ENCODE measurements around the gene ADAD1. TPM values are rescaled to one million over a fixed set of nuclear protein-coding genes. Genes with fewer than 3 reads are reported as not detected.

The ADAD1 gene
- total RNA-seq, 1 experiment from 2014 or later, result not detected

DNA sequence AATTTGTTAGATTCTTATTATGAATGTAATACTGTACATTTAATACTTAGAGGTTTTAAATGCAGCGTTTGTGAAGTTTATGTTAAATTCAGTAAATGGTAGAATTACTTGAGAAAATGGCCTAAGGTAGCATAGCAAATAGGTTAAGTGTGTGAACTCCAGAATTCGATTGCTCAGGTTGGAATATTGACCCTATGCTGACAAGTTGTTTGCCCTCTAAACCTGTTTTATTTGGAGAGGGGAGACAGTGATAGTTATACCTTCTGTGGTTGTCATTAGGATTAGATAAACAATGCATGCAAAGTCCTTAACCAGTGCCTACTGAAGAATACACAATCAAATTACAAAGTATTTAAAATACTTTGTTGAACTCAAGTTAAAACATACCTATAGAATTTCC lies 5.4 kb downstream of the ADAD1 start:
- Histone ChIP-seq H3K79me2 (ENCODE audit: insufficient read depth, low read length) (no peaks in the 10 kb centered on the region), H4K91ac (ENCODE audit: insufficient read length, low read depth, low read length) (no peak overlapping the region), H2BK5ac (ENCODE audit: insufficient read length, low read length) (no peak overlapping the region), H3K4me1 (ENCODE audit: insufficient read depth, low read length) (no peaks in the 10 kb centered on the region), H3K56ac (ENCODE audit: insufficient read length, low read depth, low read length) (no peak overlapping the region), H4K8ac (replicated peaks; ENCODE audit: insufficient read length, low read depth, low read length) (no peak overlapping the region), H2BK12ac (ENCODE audit: insufficient read length, low read depth, low read length) (no peak overlapping the region), H3K9me3 (ENCODE audit: control insufficient read depth, low read depth, low read length) (no peaks in the 10 kb centered on the region), H3K9ac (ENCODE audit: extremely low read depth, insufficient read length, low read length) (no peak overlapping the region), H3K4ac (ENCODE audit: low read depth, low read length) (no peak overlapping the region), H3K23me2 (ENCODE audit: insufficient read length, low read depth, low read length, poor library complexity, severe bottlenecking) (no peaks in the 10 kb centered on the region), H2BK120ac (ENCODE audit: low read depth, low read length, poor library complexity, severe bottlenecking) (no peak overlapping the region), H2AK5ac (ENCODE audit: insufficient read length, low read length) (no peak overlapping the region), H2AFZ (ENCODE audit: low read length) (no peak overlapping the region), H3K23ac (ENCODE audit: insufficient read length, low read depth, low read length) (no peak overlapping the region), H3K27me3 (ENCODE audit: insufficient read depth, low read length) (no peaks in the 10 kb centered on the region), H3T11ph (ENCODE audit: low read length) (no peak overlapping the region), H2BK15ac (ENCODE audit: low read depth, low read length) (no peak overlapping the region), H3K18ac (ENCODE audit: insufficient read length, low read depth, low read length) (no peak overlapping the region), H3K27ac (ENCODE audit: insufficient read length, low read depth, low read length) (no peak overlapping the region), H4K5ac (ENCODE audit: insufficient read length, low read depth, low read length) (no peak overlapping the region), H3K14ac (ENCODE audit: insufficient read depth, low read length) (no peak overlapping the region), H3K4me2 (ENCODE audit: insufficient read depth, insufficient read length, low read length) (no peak overlapping the region), H4K20me1 (ENCODE audit: control insufficient read depth, insufficient read depth, insufficient read length) (no peaks in the 10 kb centered on the region), H2BK20ac (ENCODE audit: low read depth, low read length, poor library complexity, severe bottlenecking) (no peak overlapping the region), H3K79me1 (ENCODE audit: insufficient read depth, low read depth, low read length, poor library complexity, severe bottlenecking) (no peaks in the 10 kb centered on the region)
- Mint-ChIP-seq H3K4me1 (no peaks in the 10 kb centered on the region), H3K27ac (no peak overlapping the region), H3K27me3 (ENCODE audit: low read depth) (no peaks in the 10 kb centered on the region), H3K36me3 (ENCODE audit: insufficient read depth in 1 of 3, low read depth in 3 of 3) (peaks cover 0 to 10% (median 0%) of the 10 kb centered on the region in 3 experiments; a peak in 2 of 7 replicates), H3K9me3 (peaks cover 14 to 17% of the 10 kb centered on the region in 2 experiments; a peak in 4 of 5 replicates), H3K4me3 (no peak overlapping the region)
- no peak for DNase-seq
- WGBS (ENCODE audit: extremely low coverage, insufficient read length, low lambda C conversion rate), result no CpG with 5 or more reads among the region's 2 CpGs
- TF ChIP-seq, protein P1, sequence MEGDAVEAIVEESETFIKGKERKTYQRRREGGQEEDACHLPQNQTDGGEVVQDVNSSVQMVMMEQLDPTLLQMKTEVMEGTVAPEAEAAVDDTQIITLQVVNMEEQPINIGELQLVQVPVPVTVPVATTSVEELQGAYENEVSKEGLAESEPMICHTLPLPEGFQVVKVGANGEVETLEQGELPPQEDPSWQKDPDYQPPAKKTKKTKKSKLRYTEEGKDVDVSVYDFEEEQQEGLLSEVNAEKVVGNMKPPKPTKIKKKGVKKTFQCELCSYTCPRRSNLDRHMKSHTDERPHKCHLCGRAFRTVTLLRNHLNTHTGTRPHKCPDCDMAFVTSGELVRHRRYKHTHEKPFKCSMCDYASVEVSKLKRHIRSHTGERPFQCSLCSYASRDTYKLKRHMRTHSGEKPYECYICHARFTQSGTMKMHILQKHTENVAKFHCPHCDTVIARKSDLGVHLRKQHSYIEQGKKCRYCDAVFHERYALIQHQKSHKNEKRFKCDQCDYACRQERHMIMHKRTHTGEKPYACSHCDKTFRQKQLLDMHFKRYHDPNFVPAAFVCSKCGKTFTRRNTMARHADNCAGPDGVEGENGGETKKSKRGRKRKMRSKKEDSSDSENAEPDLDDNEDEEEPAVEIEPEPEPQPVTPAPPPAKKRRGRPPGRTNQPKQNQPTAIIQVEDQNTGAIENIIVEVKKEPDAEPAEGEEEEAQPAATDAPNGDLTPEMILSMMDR (conservative IDR thresholded peaks at IDR 0.05), result no peak
